HG03442 (cell line): Measurements from ENCODE around the gene CCDC91.
"Not testable (repeated sequence)": the region's sequence is repeated elsewhere in the genome, so short reads cannot be mapped to it uniquely, and the experiment has no call there.

Source experiments
- ATAC-seq: cut with Tn5 transposase; IDR thresholded peaks from one replicate; pipeline ENCODE4 v1.9.1; 2021; ENCODE audit warnings: mild to moderate bottlenecking, moderate library complexity; ENCODE audit not compliant: unreplicated experiment

The CCDC91 gene

DNA sequence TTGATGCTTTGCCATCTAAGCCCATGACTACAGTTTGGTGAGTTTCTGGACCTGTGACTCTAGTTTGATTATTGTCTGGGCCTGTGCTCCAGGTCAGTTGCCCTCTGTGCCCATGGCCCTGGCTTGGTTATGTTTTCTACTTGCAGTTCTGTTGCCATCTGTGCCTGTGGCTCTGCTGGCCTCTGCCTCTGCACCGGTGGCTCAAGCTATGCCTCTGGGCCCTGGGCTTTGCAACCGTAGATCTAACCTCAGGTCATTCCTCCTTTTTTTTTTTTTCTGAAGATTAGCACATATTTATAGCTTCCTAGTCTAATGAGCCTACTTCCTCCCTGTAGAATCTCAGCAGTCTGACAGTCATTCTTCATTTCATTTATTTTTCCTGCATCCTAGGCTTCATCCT lies 161.2 kb downstream of the CCDC91 start:
- no peak for ATAC-seq

GRCh38 chr12:28355161-28355560 lies 164.9 kb downstream of the CCDC91 start:
- no peak for ATAC-seq

- ATAC-seq, result no peak
Observed at GRCh38 chr12:28360253-28360652, 170.0 kb downstream of the CCDC91 start.

GRCh38 chr12:28367326-28367725 lies 177.1 kb downstream of the CCDC91 start:
- no peak for ATAC-seq

GRCh38 chr12:28367993-28368392 lies 177.7 kb downstream of the CCDC91 start:
- no peak for ATAC-seq

DNA sequence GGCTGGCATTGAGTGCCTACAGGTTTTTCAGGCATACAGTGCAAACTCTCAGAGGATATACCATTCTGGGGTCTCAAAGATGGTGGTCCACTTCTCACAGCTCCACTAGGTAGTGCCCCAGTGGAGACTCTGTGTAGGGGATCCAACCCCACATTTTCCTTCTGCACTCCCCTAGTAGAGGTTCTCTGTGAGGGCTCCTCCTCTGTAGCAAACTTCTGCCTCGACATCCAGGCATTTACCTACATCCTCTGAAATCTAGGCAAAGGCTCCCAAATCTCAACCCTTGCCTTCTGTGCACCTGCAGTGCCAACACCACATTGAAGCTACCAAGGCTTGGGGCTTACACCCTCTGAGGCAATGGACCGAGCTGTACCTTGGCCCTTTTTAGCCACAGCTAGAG lies 179.2 kb downstream of the CCDC91 start:
- no peak for ATAC-seq

DNA sequence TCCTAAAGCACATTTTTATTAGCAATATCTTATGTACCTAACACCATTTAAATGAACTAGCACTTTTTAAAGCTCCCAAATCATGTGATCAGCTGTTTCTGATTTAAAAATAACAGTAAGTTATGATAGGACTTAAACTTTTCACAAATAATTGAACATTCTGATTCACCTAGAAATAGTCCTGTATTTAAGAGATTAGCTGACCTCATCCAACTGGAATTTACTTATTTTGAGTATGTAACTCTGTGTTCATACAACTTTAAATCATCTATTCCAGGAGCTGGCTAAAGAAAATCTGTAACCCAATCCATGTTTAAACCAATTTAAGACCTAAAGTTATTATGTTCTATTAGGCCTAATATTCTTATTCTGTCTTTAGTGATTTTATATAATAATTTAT lies 184.3 kb downstream of the CCDC91 start:
- ATAC-seq, result no peak

- no peak for ATAC-seq
Observed at GRCh38 chr12:28378736-28379135, 188.5 kb downstream of the CCDC91 start.

- not testable (repeated sequence) for ATAC-seq
Observed at GRCh38 chr12:28379779-28380178, 189.5 kb downstream of the CCDC91 start.

- no peak for ATAC-seq
Observed at GRCh38 chr12:28383368-28383767, 193.1 kb downstream of the CCDC91 start.

GRCh38 chr12:28388879-28389278 lies 198.6 kb downstream of the CCDC91 start:
- no peak for ATAC-seq

- no peak for ATAC-seq
Observed at GRCh38 chr12:28390206-28390605, 199.9 kb downstream of the CCDC91 start.

DNA sequence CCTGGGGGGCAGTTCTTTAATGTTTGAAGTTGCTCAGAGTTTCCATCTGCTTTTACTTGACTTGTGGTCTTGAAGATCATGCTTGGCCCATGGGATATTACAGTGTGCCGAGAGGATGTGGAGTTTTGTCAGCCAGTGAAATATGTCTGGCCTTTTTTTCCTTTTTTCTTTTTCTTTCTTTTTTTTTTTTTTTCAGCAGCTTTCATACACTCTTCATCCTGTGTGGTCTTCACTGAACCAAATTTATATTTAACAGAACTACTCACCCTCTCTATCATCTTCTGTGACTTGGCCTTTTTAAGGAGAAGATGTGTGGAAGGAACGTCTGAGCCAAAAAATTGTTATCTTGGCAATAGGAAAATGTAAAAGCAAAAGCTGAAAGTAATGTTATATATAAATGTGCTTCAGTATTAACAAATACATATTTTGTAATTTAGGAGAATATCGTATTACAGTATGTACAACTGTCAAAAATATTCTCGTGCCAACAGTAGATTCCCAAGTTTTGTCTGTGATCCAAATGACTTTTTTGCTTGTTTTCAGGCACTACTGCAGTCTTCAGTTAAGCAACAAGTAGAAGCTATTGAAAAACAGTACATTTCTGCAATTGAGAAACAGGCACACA lies 200.6 kb downstream of the CCDC91 start:
- no peak for ATAC-seq

- ATAC-seq, result no peak
Observed at GRCh38 chr12:28409892-28410291, 219.6 kb downstream of the CCDC91 start.

- no peak for ATAC-seq
Observed at GRCh38 chr12:28413460-28414109, 223.3 kb downstream of the CCDC91 start.

GRCh38 chr12:28415755-28416154 lies 225.5 kb downstream of the CCDC91 start:
- ATAC-seq, result no peak

GRCh38 chr12:28421374-28421773 lies 231.1 kb downstream of the CCDC91 start:
- ATAC-seq, result no peak

DNA sequence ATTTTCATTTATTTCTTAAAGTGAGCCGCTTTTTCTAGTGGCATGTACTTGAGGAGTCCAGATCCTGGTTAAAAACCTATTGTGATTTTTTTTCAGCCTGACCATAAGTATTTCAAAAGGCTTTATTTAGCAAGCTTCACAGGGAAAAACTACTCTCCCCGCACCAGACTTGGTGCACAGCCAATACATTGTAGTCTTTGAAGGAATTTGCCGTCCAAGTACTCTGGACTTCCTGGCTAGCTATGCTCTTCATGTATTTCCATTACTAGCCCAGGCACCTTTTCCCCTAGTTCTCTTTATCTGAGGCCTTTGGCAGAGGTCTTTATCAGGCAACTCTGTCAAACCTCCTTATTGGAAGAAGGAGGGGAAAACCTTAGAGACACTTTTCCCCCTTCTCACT lies 234.7 kb downstream of the CCDC91 start:
- ATAC-seq, result no peak

DNA sequence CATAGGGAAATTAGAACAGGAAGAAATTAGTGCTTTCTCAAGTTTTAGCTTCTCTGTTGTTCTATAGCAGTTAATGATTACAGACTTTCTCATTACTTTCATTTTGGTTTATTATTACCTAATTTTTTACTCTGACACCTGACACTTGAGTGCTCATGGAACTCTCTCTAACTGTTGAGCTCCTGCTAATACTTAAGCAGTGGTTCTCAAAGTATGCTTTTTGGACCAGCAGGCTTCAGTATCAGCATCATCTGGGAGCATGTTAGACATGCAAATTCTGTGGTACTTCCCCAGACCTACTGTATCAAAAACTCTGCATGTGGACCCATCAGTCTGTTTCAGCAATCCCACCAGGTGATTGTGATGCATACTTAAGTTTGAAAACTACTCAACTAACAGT lies 235.3 kb downstream of the CCDC91 start:
- no peak for ATAC-seq

DNA sequence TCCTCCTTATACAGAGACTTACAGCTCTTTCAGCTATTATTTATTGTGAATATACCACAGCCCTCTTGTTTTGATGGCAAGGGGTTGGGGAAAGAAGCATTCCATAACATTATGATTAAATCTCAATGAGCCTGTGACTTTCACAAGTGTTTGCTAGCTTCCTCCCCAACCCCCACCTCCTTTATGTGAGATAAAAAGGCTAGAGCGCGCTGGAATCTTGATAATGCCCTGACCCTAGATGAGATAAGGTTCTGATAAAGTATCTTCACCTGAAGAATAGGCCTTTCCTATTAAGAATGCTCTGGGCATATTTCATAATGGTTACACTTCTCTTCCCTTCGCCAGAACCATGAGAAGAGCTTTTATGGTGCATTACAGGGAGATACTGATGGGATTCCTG lies 236.8 kb downstream of the CCDC91 start:
- no peak for ATAC-seq

- no peak for ATAC-seq
Observed at GRCh38 chr12:28440081-28440608, 249.9 kb downstream of the CCDC91 start.

DNA sequence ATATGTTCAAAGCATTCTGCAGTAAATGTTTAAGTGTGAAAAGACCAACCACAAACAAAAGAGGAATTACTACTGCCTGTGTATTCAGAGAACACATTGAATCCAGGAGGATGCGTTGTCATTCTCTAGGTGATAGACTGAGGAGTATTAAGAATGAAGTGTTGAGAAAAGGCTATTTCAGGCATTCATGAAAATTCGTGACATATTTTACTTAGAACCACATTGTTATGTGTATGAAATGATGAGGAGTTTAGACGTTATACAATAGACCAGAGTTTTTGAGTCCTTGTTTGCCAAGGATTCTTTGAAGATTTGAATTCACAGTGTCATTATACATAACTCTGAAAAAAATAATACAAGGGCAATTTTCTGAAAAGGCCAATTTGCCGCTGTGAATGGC lies 251.8 kb downstream of the CCDC91 start:
- no peak for ATAC-seq

GRCh38 chr12:28443337-28443736 lies 253.1 kb downstream of the CCDC91 start:
- ATAC-seq, result no peak
